Keratinocyte (primary cell): Measurements from ENCODE around the gene ZNF74. TPM values are rescaled to one million over a fixed set of nuclear protein-coding genes. Genes with fewer than 3 reads are reported as not detected.
A peak's percentile ranks its signal among the peaks of the same experiment; 100 is the strongest.
"Not testable (repeated sequence)": the region's sequence is repeated elsewhere in the genome, so short reads cannot be mapped to it uniquely, and the experiment has no call there.

Experiments
- DNase-seq: peaks from one replicate; pipeline ENCODE4 v3.0.0-alpha.2; 2011; ENCODE audit warnings: low read depth, missing footprints, low spot score
- FAIRE-seq: peaks from 2 replicates; lab custom pipeline; 2011; peaks lifted over from hg19 to GRCh38; lab: Jason Lieb, UNC
- H2AFZ ChIP-seq: 2 replicates; pipeline ENCODE4 v1.6.0; 2012; ENCODE audit warnings: low read length, control low read depth, inconsistent platforms; ENCODE audit not compliant: control insufficient read depth
- H3K27ac ChIP-seq: 2 replicates; pipeline ENCODE4 v1.5.1; 2011; ENCODE audit warnings: low read length; ENCODE audit not compliant: control insufficient read depth, insufficient read depth
- H3K27me3 ChIP-seq: 3 replicates; pipeline ENCODE4 v1.6.0; 2011; ENCODE audit warnings: low read length; ENCODE audit not compliant: control insufficient read depth, insufficient read depth; ENCODE audit errors: extremely low read depth
- H3K36me3 ChIP-seq, 2 experiments: 2 replicates in 1 of 2; 3 replicates in 1 of 2; pipeline ENCODE4 v1.5.1; 2011; ENCODE audit warnings: low read length in 2 of 2, mild to moderate bottlenecking in 1 of 2; ENCODE audit not compliant: control insufficient read depth in 2 of 2, insufficient read depth in 2 of 2; ENCODE audit errors: extremely low read depth in 1 of 2
- H3K4me1 ChIP-seq: 3 replicates; pipeline ENCODE4 v1.5.1; 2011; ENCODE audit warnings: low read length; ENCODE audit not compliant: control insufficient read depth, insufficient read depth; ENCODE audit errors: extremely low read depth
- H3K4me2 ChIP-seq: 3 replicates; pipeline ENCODE4 v1.6.0; 2011; ENCODE audit warnings: low read depth, low read length; ENCODE audit not compliant: control insufficient read depth, insufficient read depth; ENCODE audit errors: extremely low read depth
- H3K4me3 ChIP-seq, 3 experiments: fragments of 200-600 bp in 1 of 3; sonication (generic) in 1 of 3; 2 replicates in 2 of 3; 3 replicates in 1 of 3; pipeline ENCODE4 v1.5.1; 2011 to 2016; ENCODE audit warnings: low read length in 3 of 3, mild to moderate bottlenecking in 3 of 3, control low read depth in 2 of 3, inconsistent platforms in 1 of 3, low read depth in 1 of 3, mixed read lengths in 1 of 3, mixed run types in 1 of 3, moderate library complexity in 1 of 3; ENCODE audit not compliant: control insufficient read depth in 2 of 3, insufficient read depth in 2 of 3; ENCODE audit errors: extremely low read depth in 1 of 3
- H3K79me2 ChIP-seq: 2 replicates; pipeline ENCODE4 v1.6.0; 2012; ENCODE audit warnings: low read length; ENCODE audit not compliant: control insufficient read depth, insufficient read depth
- H3K9ac ChIP-seq: 3 replicates; pipeline ENCODE4 v1.6.0; 2011; ENCODE audit warnings: low read length; ENCODE audit not compliant: control insufficient read depth, insufficient read depth; ENCODE audit errors: extremely low read depth
- H3K9me1 ChIP-seq: 3 replicates; pipeline ENCODE4 v1.6.0; 2011; ENCODE audit warnings: low read length; ENCODE audit not compliant: control insufficient read depth, insufficient read depth; ENCODE audit errors: extremely low read depth
- H3K9me3 ChIP-seq: 2 replicates; pipeline ENCODE4 v1.5.1; 2012; ENCODE audit warnings: low read depth, low read length; ENCODE audit not compliant: control insufficient read depth
- H4K20me1 ChIP-seq: 3 replicates; pipeline ENCODE4 v1.6.0; 2011; ENCODE audit warnings: low read length; ENCODE audit not compliant: control insufficient read depth, insufficient read depth; ENCODE audit errors: extremely low read depth
- EZH2 ChIP-seq: IDR thresholded peaks from one replicate; pipeline ENCODE4 v1.6.1; 2012; ENCODE audit warnings: inconsistent platforms, mild to moderate bottlenecking, low read length, moderate library complexity
- dilution Hi-C: fragments of 300-500 bp; cut with MboI; formaldehyde crosslinking; loops from one replicate; pipeline ENCODE4 v1.7.0; 2020; ENCODE audit warnings: low sequenced_read_pairs; ENCODE audit not compliant: extremely low pct_ligation_motif_present
- polyA minus RNA-seq, 3 experiments: library from RNA; depleted of rRNA, polyadenylated mRNA; stranded (reverse); fragments of >200 nt; gene quantifications; 1 replicate in 1 of 3; 2 replicates in 1 of 3; 3 replicates in 1 of 3; pipeline ENCODE4 v1.2.3, GENCODE V29; 2011
- polyA plus RNA-seq, 5 experiments: library from polyadenylated mRNA; depleted of rRNA in 3 of 5; stranded (reverse) in 3 of 5; stranded (forward) in 1 of 5; unstranded in 1 of 5; fragments of >200 nt; gene quantifications; 1 replicate in 1 of 5; 2 replicates in 3 of 5; 3 replicates in 1 of 5; pipeline versions ENCODE4 v1.2.1 to v1.2.3, GENCODE V29; 2011 to 2012; ENCODE audit warnings: missing spikeins in 2 of 5, low read depth in 1 of 5, low replicate concordance in 1 of 5
- TF ChIP-seq, protein P1 (sequence below), 3 experiments: IDR thresholded peaks in 1 of 3; conservative IDR thresholded peaks in 1 of 3; optimal IDR thresholded peaks in 1 of 3; 2 replicates in 2 of 3; 3 replicates in 1 of 3; pipeline versions ENCODE3 to v1.5.1; 2011; ENCODE audit warnings: low read length in 3 of 3, mild to moderate bottlenecking in 3 of 3, moderate library complexity in 2 of 3, control low read depth in 1 of 3, inconsistent platforms in 1 of 3; ENCODE audit not compliant: insufficient read depth in 2 of 3; ENCODE audit errors: extremely low read depth in 1 of 3

The ZNF74 gene
- polyA plus RNA-seq = 5.2 to 7.2 TPM (median 6.1 TPM) in 3 replicates
- polyA plus RNA-seq (2011; ENCODE audit: low read depth) = 0.91 TPM
- polyA plus RNA-seq (2011; cell fraction: cytosol; rRNA removed) = 4.0 and 6.1 TPM in 2 replicates
- polyA plus RNA-seq (2011; cell fraction: nucleus; rRNA removed) = 7.7 and 10.1 TPM in 2 replicates
- 4.3 and 5.9 TPM in 2 replicates for polyA plus RNA-seq (2012; ENCODE audit: low replicate concordance)
- 4.0 to 7.1 TPM (median 4.8 TPM) in 3 replicates for polyA minus RNA-seq
- 13.8 TPM for polyA minus RNA-seq (2011; cell fraction: cytosol; rRNA and poly(A)+ RNA removed)
- 7.8 and 8.4 TPM in 2 replicates for polyA minus RNA-seq (2011; cell fraction: nucleus; rRNA and poly(A)+ RNA removed)

DNA sequence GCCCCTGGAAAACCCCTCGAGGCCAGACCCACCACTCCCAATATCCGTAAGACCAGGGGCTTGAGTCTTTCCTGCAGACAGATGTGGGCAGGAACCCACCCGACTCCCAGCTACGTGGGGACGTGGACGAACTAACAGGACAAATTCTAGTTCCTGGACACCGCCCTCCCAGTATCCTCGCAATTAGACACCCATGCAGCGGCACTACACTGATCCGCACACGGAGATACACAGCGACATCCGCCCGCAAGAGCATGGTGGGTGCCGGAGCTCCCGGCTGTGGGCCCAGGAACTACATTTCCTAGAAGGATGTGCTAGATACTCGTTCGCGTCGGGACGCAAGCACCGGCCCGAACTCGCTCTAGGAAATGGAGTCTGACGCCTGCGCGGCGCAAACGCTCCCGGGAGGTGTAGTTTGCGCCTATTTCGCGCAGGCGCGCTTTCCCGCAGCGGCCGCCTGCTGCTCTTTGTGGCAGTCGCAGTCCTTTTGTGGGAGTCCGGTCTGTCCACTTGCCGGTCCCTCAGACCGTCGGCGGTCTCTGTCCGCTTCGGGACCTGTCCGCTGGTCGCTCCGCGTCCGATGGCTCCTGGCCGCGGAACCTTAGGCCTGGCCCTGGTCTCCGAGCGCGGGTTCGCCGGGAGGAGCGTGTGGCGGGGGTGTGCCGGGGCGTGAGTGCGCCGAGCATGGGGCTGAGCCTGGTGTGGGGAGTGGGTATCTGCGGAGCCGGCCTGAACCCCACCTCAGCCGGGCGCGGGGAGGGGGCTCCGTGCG lies at the start of gene ZNF74:
TSS of gene ZNF74 (plus strand) at position 447 of the 772 bp plus-strand sequence. CDS start 478 bp downstream, outside the sequence.
- Histone ChIP-seq H4K20me1 (no peaks in the 10 kb centered on the region), H3K36me3 (peaks cover 0 to 7% of the 10 kb centered on the region in 2 experiments), H3K9me1 (no peaks in the 10 kb centered on the region), H3K79me2 (peaks cover 11% of the 10 kb centered on the region), H3K4me2 (peak within 1 kb of the TSS; percentile 87), H3K4me1 (peaks cover 6% of the 10 kb centered on the region), H3K9ac (peak within 1 kb of the TSS; percentile 75), H3K27ac (peak within 1 kb of the TSS; percentile 29), H3K9me3 (no peaks in the 10 kb centered on the region), H3K27me3 (no peaks in the 10 kb centered on the region), H3K4me3 (peak within 1 kb of the TSS; percentile 72 to 88 (median 84)), H2AFZ (peak within 1 kb of the TSS; percentile 93)
- dilution Hi-C loops = no loop called here
- TF ChIP-seq, protein P1, sequence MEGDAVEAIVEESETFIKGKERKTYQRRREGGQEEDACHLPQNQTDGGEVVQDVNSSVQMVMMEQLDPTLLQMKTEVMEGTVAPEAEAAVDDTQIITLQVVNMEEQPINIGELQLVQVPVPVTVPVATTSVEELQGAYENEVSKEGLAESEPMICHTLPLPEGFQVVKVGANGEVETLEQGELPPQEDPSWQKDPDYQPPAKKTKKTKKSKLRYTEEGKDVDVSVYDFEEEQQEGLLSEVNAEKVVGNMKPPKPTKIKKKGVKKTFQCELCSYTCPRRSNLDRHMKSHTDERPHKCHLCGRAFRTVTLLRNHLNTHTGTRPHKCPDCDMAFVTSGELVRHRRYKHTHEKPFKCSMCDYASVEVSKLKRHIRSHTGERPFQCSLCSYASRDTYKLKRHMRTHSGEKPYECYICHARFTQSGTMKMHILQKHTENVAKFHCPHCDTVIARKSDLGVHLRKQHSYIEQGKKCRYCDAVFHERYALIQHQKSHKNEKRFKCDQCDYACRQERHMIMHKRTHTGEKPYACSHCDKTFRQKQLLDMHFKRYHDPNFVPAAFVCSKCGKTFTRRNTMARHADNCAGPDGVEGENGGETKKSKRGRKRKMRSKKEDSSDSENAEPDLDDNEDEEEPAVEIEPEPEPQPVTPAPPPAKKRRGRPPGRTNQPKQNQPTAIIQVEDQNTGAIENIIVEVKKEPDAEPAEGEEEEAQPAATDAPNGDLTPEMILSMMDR (optimal IDR thresholded peaks at IDR 0.05 in 1 of 3, IDR thresholded peaks at IDR 0.05 in 1 of 3, conservative IDR thresholded peaks at IDR 0.05 in 1 of 3; ENCODE audit: extremely low read depth in 1 of 3, insufficient read depth in 2 of 3, low read length in 3 of 3) = no peak
- no peak for TF ChIP-seq EZH2
- DNase-seq (peak; percentile 30), FAIRE-seq (peak; percentile 88)

DNA sequence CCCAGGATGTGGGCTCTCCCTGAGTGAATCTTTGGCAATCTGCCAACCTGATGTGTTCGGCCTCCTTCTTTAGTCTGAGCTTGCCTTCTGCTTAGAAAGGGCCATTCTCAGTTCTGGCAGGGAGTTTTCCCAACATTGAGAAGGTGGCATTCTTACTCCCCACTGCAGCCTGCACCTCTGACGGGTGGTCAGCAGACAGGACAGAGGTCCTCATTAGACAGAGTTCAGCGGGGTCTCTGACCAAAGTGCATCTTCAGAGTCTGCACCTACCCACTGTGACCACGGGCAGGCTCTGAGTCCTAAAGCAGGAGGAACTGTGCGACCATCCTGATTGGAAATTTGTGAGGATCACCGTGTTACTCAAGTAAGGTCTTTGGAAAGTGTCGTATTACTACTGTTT lies 47.4 kb upstream of the ZNF74 start:
- H3K36me3 ChIP-seq, H3K9ac ChIP-seq, H3K9me1 ChIP-seq, DNase-seq, H3K4me3 ChIP-seq, dilution Hi-C loops, H4K20me1 ChIP-seq, H3K79me2 ChIP-seq, H3K4me1 ChIP-seq, H3K27ac ChIP-seq, H3K27me3 ChIP-seq, H2AFZ ChIP-seq, H3K4me2 ChIP-seq, FAIRE-seq, H3K9me3 ChIP-seq: not testable (repeated sequence)

DNA sequence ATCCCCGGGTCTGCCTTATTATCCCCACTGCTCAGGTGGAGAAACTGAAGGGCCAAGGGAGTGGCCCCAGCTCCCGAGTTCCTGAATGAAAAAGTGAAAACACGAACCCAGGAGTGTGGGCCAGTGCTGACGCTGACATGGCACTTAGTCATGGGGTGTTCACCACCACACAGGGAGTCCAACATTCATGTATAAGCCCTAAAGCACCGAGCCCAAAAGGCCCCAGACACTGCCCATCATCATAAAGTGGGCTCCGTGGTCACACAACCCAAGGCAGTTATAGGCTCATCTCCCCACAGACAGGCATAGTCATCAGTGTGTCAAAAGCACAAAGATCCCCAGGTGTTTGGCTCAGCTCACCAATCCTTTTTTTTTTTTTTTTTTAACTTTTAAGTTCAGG lies 41.4 kb upstream of the ZNF74 start:
- H4K20me1 ChIP-seq, H3K4me3 ChIP-seq, H3K9ac ChIP-seq, H3K79me2 ChIP-seq, H3K27me3 ChIP-seq, FAIRE-seq, H2AFZ ChIP-seq, H3K9me1 ChIP-seq, dilution Hi-C loops, H3K27ac ChIP-seq, H3K9me3 ChIP-seq, H3K4me2 ChIP-seq, H3K36me3 ChIP-seq, H3K4me1 ChIP-seq: not testable (repeated sequence)
- DNase-seq = peak; percentile 2
